GM23248 (cell line): ENCODE results near the gene JMJD1C. TPM values are rescaled to one million over a fixed set of nuclear protein-coding genes. Genes with fewer than 3 reads are reported as not detected.
A peak's percentile ranks its signal among the peaks of the same experiment; 100 is the strongest.

Experiments
- DNase-seq: peaks from one replicate; pipeline ENCODE4 v3.0.0-alpha.2; 2015
- H2AFZ ChIP-seq: fragments of 200-600 bp; sonication (generic); 2 replicates; pipeline ENCODE4 v1.6.1; 2016; ENCODE audit warnings: antibody characterized with exemption
- H3F3A ChIP-seq: fragments of 200-600 bp; sonication (generic); 2 replicates; pipeline ENCODE4 v1.6.1; 2016; ENCODE audit warnings: mild to moderate bottlenecking, antibody characterized with exemption, mixed run types; ENCODE audit not compliant: insufficient read depth
- H3K27ac ChIP-seq: fragments of 200-600 bp; sonication (generic); 2 replicates; pipeline ENCODE4 v1.5.1; 2016; ENCODE audit warnings: mild to moderate bottlenecking
- H3K27me3 ChIP-seq: fragments of 200-600 bp; sonication (generic); replicated peaks from 2 replicates; pipeline ENCODE4 v1.6.1; 2016; ENCODE audit warnings: mild to moderate bottlenecking; ENCODE audit not compliant: insufficient read depth
- H3K36me3 ChIP-seq: fragments of 200-600 bp; sonication (generic); 2 replicates; pipeline ENCODE4 v1.6.1; 2016; ENCODE audit warnings: low read depth, mild to moderate bottlenecking
- H3K4me1 ChIP-seq: fragments of 200-600 bp; sonication (generic); 2 replicates; pipeline ENCODE4 v1.6.1; 2016; ENCODE audit warnings: mild to moderate bottlenecking; ENCODE audit not compliant: insufficient read depth
- H3K4me2 ChIP-seq: fragments of 200-600 bp; sonication (generic); one replicate; pipeline ENCODE4 v1.6.1; 2016; ENCODE audit warnings: mild to moderate bottlenecking; ENCODE audit not compliant: unreplicated experiment
- H3K4me3 ChIP-seq: fragments of 200-600 bp; sonication (generic); 2 replicates; pipeline ENCODE4 v1.5.1; 2016; ENCODE audit warnings: mild to moderate bottlenecking
- H3K79me2 ChIP-seq: fragments of 200-600 bp; sonication (generic); 2 replicates; pipeline ENCODE4 v1.6.1; 2016; ENCODE audit warnings: mild to moderate bottlenecking; ENCODE audit not compliant: insufficient read depth
- H3K9ac ChIP-seq: fragments of 200-600 bp; sonication (generic); 2 replicates; pipeline ENCODE4 v1.6.1; 2016; ENCODE audit warnings: mild to moderate bottlenecking
- H3K9me2 ChIP-seq: fragments of 200-600 bp; sonication (generic); 2 replicates; pipeline ENCODE4 v1.6.1; 2016; ENCODE audit warnings: mixed run types, mild to moderate bottlenecking, moderate library complexity; ENCODE audit not compliant: insufficient read depth
- H3K9me3 ChIP-seq: fragments of 200-600 bp; sonication (generic); one replicate; pipeline ENCODE4 v1.6.1; 2017; ENCODE audit warnings: low read depth
- H4K20me1 ChIP-seq: fragments of 200-600 bp; sonication (generic); 2 replicates; pipeline ENCODE4 v1.6.0; 2016; ENCODE audit not compliant: insufficient read depth
- EZH2 ChIP-seq: fragments of 200-600 bp; sonication (generic); IDR thresholded peaks from 2 replicates; pipeline ENCODE4 v1.6.1; 2018; ENCODE audit warnings: antibody characterized with exemption, mild to moderate bottlenecking; ENCODE audit not compliant: insufficient read depth, poor library complexity, severe bottlenecking
- EZH2phosphoT487 ChIP-seq: fragments of 200-600 bp; sonication (generic); IDR thresholded peaks from 2 replicates; pipeline ENCODE4 v1.6.1; 2018; ENCODE audit warnings: antibody characterized with exemption, moderate library complexity, mild to moderate bottlenecking, low read depth; ENCODE audit not compliant: insufficient read depth
- WGBS, 2 experiments: methylation state at CpG; one replicate each; pipeline ENCODE4 v1.1.6; 2015 to 2017; ENCODE audit warnings: low lambda C conversion rate in 2 of 2, low coverage in 1 of 2; ENCODE audit errors: missing lambda C conversion rate in 2 of 2; 5-methylcytosine and 5-hydroxymethylcytosine counted together
- in situ Hi-C: fragments of 300-500 bp; cut with MboI; formaldehyde crosslinking; loops from 2 replicates; pipeline ENCODE4 v1.15.0; 2020
- polyA plus RNA-seq: library from polyadenylated mRNA; unstranded; fragments of >200 nt; fragmentation: Nextera tagmentation; extraction: Ambion mirVana; gene quantifications from 2 replicates; pipeline ENCODE4 v1.2.1, GENCODE V29; 2016
- total RNA-seq: library from RNA; depleted of rRNA; stranded (reverse); fragments of >200 nt; shearing (Covaris generic); gene quantifications from 2 replicates; pipeline ENCODE4 v1.2.3, GENCODE V29; 2014

JMJD1C gene
- total and polyA plus RNA-seq, 2 experiments from 2014 or later, result 34.6 to 74.3 TPM

DNA sequence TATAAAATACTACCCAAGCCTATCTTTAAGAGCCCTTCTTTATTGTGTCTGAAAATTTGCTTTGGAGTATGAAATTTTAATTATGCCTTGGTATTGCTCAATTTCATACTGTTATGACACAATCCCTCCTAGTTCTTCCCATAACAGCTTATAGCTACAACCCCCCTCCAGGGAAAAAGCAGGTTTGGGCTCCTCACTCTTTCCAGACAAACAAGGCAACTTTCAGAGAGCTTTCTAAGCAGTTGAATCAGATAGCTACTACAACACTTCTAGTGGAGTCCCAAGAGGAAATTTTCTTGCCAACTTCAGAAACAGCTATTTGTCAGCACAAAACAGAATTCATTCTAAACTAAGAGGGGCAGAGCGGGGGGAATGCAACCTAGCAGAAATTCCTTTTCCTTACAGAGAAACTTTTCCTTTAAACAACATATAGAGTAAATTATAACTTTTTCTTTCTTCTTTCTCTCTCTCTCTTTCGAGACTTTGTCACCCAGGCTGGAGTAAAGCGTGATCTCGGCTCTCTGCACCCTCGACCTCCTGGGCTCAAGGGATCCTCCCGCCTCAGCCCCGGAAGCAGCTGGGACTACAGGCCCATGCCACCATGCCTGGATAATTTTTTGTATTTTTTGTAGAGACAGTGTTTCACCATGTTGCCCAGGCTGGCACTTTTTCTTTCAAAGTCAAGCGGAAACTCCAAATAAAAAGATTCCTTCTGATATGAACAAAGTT is 26.0 kb upstream of the JMJD1C start:
- H2AFZ ChIP-seq, result no peak overlapping the region
- H3K27ac ChIP-seq, result peak overlapping the region; percentile 81
- no peaks in the 10 kb centered on the region for H3K36me3 ChIP-seq
- peaks cover 16% of the 10 kb centered on the region for H3F3A ChIP-seq
- H3K9me2 ChIP-seq, result no peaks in the 10 kb centered on the region
- no peaks in the 10 kb centered on the region for H3K9me3 ChIP-seq
- H3K27me3 ChIP-seq, result no peaks in the 10 kb centered on the region
- no peaks in the 10 kb centered on the region for H4K20me1 ChIP-seq
- H3K4me1 ChIP-seq, result peaks cover 16% of the 10 kb centered on the region
- WGBS, 2 experiments, result 67 to 70% methylated on average over 8 of the region's 8 CpGs
- no peak for TF ChIP-seq EZH2phosphoT487
- TF ChIP-seq EZH2, result no peak
- H3K9ac ChIP-seq, result peak overlapping the region; percentile 46
- peak overlapping the region; percentile 15 for H3K4me2 ChIP-seq
- in situ Hi-C loops, result no loop called here
- H3K4me3 ChIP-seq, result peak overlapping the region; percentile 7
- peak; percentile 88 for DNase-seq
- H3K79me2 ChIP-seq, result peaks cover 92% of the 10 kb centered on the region

- in situ Hi-C loops, result no loop called here
- Histone ChIP-seq H3K9ac (no peak overlapping the region), H3K27ac (no peak overlapping the region), H3F3A (peaks cover 16% of the 10 kb centered on the region), H3K9me2 (no peaks in the 10 kb centered on the region), H3K79me2 (peaks cover 92% of the 10 kb centered on the region), H3K4me2 (no peak overlapping the region), H4K20me1 (no peaks in the 10 kb centered on the region), H3K9me3 (no peaks in the 10 kb centered on the region), H2AFZ (no peak overlapping the region), H3K27me3 (no peaks in the 10 kb centered on the region), H3K4me1 (peaks cover 16% of the 10 kb centered on the region), H3K36me3 (no peaks in the 10 kb centered on the region), H3K4me3 (no peak overlapping the region)
- TF ChIP-seq EZH2 (no peak), EZH2phosphoT487 (no peak)
- DNase-seq, result no peak
- 97 to 98% methylated on average over 3 of the region's 3 CpGs for WGBS, 2 experiments
Measured at GRCh38 chr10:63489838-63490237, 24.1 kb upstream of the JMJD1C start.

DNA sequence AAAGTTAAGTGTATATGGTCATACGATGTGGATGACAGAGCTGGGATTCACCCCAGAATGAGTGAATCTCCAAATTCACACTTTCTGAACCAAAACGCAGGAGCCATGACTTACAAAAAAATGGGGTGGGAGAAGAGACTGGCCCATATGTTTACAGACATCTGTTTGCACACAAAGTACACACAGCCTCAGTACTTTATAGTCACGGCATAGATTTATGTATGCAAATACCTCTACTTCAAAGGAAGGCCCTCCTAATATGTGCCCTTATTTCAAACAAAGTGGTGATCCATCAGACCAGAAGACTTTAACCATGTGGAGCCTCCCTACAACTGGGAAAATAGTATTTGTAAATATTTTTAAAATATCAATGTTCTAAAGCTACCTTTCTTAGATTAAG is 22.2 kb upstream of the JMJD1C start:
- Histone ChIP-seq H3K9ac (no peak overlapping the region), H3K36me3 (no peaks in the 10 kb centered on the region), H3K27me3 (no peaks in the 10 kb centered on the region), H4K20me1 (no peaks in the 10 kb centered on the region; the same call in 1 of the 2 replicates), H2AFZ (no peak overlapping the region), H3K4me1 (peaks cover 16% of the 10 kb centered on the region), H3F3A (peaks cover 16% of the 10 kb centered on the region), H3K4me2 (no peak overlapping the region), H3K4me3 (no peak overlapping the region), H3K27ac (no peak overlapping the region), H3K9me2 (no peaks in the 10 kb centered on the region), H3K9me3 (no peaks in the 10 kb centered on the region), H3K79me2 (peaks cover 92% of the 10 kb centered on the region)
- 86 to 87% methylated on average over 3 of the region's 3 CpGs for WGBS, 2 experiments
- DNase-seq, result no peak
- TF ChIP-seq EZH2phosphoT487 (no peak), EZH2 (no peak)
- in situ Hi-C loops, result no loop called here

GRCh38 chr10:63483983-63484382 is 18.2 kb upstream of the JMJD1C start:
- no peaks in the 10 kb centered on the region for H3K36me3 ChIP-seq
- no peaks in the 10 kb centered on the region for H3K4me1 ChIP-seq
- peaks cover 100% of the 10 kb centered on the region for H3K79me2 ChIP-seq
- H3K4me3 ChIP-seq, result no peak overlapping the region
- whole genome bisulfite sequencing, 2 experiments, result 96 to 100% methylated on average over 1 of the region's 1 CpG
- no peak for TF ChIP-seq EZH2
- TF ChIP-seq EZH2phosphoT487, result no peak
- no peak overlapping the region for H3K9ac ChIP-seq
- no peaks in the 10 kb centered on the region for H3K27me3 ChIP-seq
- H3K27ac ChIP-seq, result no peak overlapping the region
- in situ Hi-C loops, result no loop called here
- no peaks in the 10 kb centered on the region; the same call in 1 of the 2 replicates for H4K20me1 ChIP-seq
- no peak overlapping the region for H3K4me2 ChIP-seq
- no peaks in the 10 kb centered on the region for H3F3A ChIP-seq
- no peak overlapping the region for H2AFZ ChIP-seq
- no peaks in the 10 kb centered on the region for H3K9me2 ChIP-seq
- no peaks in the 10 kb centered on the region for H3K9me3 ChIP-seq
- no peak for DNase-seq
